ENCODE measurements around the gene ROGDI.

The ROGDI gene, protein sequence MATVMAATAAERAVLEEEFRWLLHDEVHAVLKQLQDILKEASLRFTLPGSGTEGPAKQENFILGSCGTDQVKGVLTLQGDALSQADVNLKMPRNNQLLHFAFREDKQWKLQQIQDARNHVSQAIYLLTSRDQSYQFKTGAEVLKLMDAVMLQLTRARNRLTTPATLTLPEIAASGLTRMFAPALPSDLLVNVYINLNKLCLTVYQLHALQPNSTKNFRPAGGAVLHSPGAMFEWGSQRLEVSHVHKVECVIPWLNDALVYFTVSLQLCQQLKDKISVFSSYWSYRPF

DNA sequence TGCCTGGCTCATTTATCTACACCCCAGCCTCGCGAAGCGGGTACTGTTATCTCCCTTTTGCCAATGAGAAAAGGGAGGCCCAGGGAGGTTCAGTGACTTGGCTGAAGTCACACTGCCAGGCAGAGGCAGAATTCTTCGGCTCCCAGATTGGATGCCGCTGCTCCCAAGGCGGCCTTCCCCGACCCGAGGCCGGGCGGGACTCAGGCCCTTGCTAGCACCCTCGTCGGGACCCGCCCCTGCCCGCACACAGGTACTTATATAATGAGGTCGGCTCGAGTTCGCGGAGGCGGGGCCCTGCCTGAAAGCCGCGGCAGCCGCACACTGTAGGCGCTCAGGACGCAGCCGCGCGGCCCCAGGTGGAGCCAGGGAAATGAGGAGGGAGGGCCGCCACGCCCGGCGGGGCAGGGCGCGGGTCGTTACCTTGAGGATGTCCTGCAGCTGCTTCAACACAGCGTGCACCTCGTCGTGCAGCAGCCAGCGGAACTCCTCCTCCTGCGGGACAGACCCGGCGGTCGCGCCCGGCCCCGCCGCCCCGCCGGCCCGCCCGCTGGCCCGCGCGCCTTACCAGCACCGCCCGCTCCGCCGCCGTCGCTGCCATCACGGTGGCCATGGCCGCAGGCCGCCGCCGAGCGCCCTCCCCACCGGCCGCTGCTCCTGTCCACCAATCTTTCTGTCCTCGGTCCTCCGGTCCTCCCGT, at the start of gene ROGDI:
Gene ROGDI (minus strand): TSS at position 672 of the 697 bp plus-strand sequence. CDS start 62 bp downstream, at position 610.
- Histone ChIP-seq H3K36me3 (ENCODE audit: control insufficient read depth, insufficient read depth, low read length) (peaks cover 11% of the 10 kb centered on the region), H3K9me3 (ENCODE audit: control insufficient read depth, insufficient read depth, low read length) (no peaks in the 10 kb centered on the region), H3K27ac (ENCODE audit: low read length) (no peak within 1 kb of the TSS), H3K27me3 (ENCODE audit: control insufficient read depth, insufficient read depth, low read length) (no peaks in the 10 kb centered on the region), H3K4me1 (ENCODE audit: control insufficient read depth, insufficient read depth, low read length) (peaks cover 2% of the 10 kb centered on the region; the same call in 1 of the 2 replicates), H3K4me3 (ENCODE audit: low read length) (peak within 1 kb of the TSS; percentile 93)
- no CpG with 5 or more reads among the region's 70 CpGs for WGBS (ENCODE audit: insufficient coverage, insufficient read length)
- DNase-seq (ENCODE audit: low read depth, low spot score): peak; percentile 70

DNA sequence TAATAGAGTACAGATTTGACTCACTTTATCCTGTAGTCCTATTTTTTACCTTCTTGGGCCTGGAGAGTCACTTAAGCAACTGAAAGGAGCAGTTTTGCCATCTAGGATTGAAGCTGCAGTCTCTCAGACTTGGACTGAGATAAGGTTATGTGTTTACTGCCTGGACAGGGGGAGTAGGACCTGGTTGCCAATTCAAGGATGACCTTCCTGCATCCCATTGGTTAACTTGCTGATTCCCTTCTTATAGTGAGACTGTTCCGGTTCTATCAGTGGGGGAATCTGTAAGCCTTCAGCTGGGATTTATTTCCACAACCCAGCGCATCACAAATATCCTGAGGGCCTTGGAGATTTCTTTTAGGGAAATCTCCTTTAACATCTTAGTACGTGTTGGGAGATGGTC, 47.8 kb upstream of the ROGDI start:
- no peaks in the 10 kb centered on the region for H3K4me1 ChIP-seq (ENCODE audit: control insufficient read depth, insufficient read depth, low read length)
- no peak overlapping the region for H3K4me3 ChIP-seq (ENCODE audit: low read length)
- no peak overlapping the region for H3K27ac ChIP-seq (ENCODE audit: low read length)
- no peak for DNase-seq (ENCODE audit: low read depth, low spot score)
- no CpG with 5 or more reads among the region's 3 CpGs for WGBS (ENCODE audit: insufficient coverage, insufficient read length)
- peaks cover 2% of the 10 kb centered on the region; the same call in 1 of the 2 replicates for H3K36me3 ChIP-seq (ENCODE audit: control insufficient read depth, insufficient read depth, low read length)
- no peaks in the 10 kb centered on the region for H3K9me3 ChIP-seq (ENCODE audit: control insufficient read depth, insufficient read depth, low read length)
- no peaks in the 10 kb centered on the region for H3K27me3 ChIP-seq (ENCODE audit: control insufficient read depth, insufficient read depth, low read length)

DNA sequence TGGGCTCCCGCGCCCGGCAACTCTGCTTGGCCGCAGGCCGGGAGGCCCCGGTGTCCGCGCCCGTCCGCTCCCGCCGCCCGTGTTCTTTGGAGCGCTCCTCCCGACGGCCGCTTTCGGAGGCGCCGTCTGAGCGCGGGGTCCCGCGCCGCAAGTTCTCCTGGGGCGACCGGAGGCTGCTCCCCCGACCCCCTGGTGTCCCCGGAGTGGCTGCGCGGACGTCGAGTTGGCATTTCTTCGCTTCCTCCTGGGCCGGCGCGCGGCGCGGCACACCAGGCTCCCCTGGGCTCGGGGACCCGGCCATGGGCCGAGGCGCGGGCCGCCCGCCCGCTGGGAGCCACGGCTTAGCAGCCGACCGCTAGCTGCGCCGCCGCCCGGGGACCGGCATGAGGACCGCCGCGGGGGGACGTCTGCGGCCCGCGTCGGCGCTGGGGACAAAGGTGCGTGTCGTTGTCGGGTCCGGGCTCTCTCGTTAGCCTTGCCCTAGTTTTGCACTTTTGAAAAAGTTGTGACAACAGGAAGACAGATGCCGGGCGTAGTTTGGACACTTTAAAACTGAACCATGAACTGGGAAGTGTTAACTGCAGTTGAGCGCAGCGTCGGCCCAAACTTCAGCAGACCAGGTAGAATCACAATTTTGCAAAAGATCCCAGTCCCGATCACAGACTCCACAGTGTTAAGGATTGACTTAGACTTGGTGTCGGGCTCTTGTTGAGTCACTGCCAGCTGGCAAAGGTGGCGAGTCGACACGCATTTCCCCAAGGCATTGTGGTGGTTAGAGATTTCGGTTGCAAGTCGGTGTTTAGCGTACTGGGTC, 45.5 kb upstream of the ROGDI start:
- no peak for DNase-seq (ENCODE audit: low read depth, low spot score)
- H3K9me3 ChIP-seq (ENCODE audit: control insufficient read depth, insufficient read depth, low read length): no peaks in the 10 kb centered on the region
- H3K4me1 ChIP-seq (ENCODE audit: control insufficient read depth, insufficient read depth, low read length): no peaks in the 10 kb centered on the region
- H3K36me3 ChIP-seq (ENCODE audit: control insufficient read depth, insufficient read depth, low read length): peaks cover 4% of the 10 kb centered on the region
- no peaks in the 10 kb centered on the region for H3K27me3 ChIP-seq (ENCODE audit: control insufficient read depth, insufficient read depth, low read length)
- WGBS (ENCODE audit: insufficient coverage, insufficient read length): no CpG with 5 or more reads among the region's 83 CpGs
- peak overlapping the region; percentile 57 for H3K4me3 ChIP-seq (ENCODE audit: low read length)
- no peak overlapping the region for H3K27ac ChIP-seq (ENCODE audit: low read length)

DNA sequence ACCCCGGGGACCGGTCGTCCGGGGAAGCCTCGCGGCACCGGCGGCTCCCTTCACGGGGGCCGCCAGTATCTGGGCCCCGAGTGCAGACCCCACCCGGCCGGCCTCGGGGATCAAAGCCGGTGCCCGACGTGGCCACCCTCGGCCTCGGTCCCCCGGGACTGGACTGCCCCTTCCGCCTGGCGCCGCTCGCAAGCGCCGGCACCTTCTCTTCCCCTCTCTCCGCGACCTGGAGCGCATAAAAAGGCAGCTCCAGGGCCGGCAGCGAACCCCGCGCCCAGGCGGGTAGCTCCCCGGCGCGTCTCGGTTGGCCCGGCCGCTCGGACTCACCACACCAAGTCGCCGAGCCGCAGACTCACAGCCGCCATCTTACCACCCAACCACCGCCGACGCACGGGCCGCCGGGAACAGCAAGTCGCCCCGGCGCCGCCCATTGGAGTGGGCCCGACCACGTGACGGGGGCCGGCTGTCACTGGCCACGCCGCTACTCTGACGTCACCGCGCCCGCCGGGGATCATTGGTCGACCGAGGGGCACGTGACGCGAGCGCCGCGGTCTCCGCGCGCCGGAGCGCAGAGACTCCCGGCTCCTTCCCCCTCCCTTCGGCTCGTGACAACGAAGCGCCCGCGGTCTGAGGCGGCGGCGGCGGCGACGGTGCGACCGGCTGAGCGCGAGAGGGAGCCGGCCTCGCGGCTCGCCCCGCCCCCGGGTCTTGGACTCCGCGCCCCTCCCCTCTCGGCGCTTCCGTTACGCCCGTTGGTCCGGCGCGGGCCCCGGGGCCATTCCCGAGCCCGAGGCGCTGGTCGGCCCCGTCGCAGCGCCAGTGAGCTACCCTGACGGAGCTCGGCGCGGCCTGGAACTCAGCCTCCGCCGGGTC, 44.7 kb upstream of the ROGDI start, which contains the start of the genes GLYR1 and UBN1:
Gene GLYR1 (minus strand): TSS at position 388 of the 873 bp plus-strand sequence. CDS start 23 bp downstream, at position 365.
Gene UBN1 (plus strand): TSS at position 581 of the 873 bp plus-strand sequence. CDS start 5,437 bp downstream, outside the sequence.
- WGBS (ENCODE audit: insufficient coverage, insufficient read length): no CpG with 5 or more reads among the region's 126 CpGs
- H3K27me3 ChIP-seq (ENCODE audit: control insufficient read depth, insufficient read depth, low read length): no peaks in the 10 kb centered on the region
- H3K4me3 ChIP-seq (ENCODE audit: low read length): peak within 1 kb of the TSS; percentile 76
- no peaks in the 10 kb centered on the region for H3K4me1 ChIP-seq (ENCODE audit: control insufficient read depth, insufficient read depth, low read length)
- DNase-seq (ENCODE audit: low read depth, low spot score): peak; percentile 87
- no peak within 1 kb of the TSS for H3K27ac ChIP-seq (ENCODE audit: low read length)
- H3K36me3 ChIP-seq (ENCODE audit: control insufficient read depth, insufficient read depth, low read length): peaks cover 5% of the 10 kb centered on the region
- H3K9me3 ChIP-seq (ENCODE audit: control insufficient read depth, insufficient read depth, low read length): no peaks in the 10 kb centered on the region

DNA sequence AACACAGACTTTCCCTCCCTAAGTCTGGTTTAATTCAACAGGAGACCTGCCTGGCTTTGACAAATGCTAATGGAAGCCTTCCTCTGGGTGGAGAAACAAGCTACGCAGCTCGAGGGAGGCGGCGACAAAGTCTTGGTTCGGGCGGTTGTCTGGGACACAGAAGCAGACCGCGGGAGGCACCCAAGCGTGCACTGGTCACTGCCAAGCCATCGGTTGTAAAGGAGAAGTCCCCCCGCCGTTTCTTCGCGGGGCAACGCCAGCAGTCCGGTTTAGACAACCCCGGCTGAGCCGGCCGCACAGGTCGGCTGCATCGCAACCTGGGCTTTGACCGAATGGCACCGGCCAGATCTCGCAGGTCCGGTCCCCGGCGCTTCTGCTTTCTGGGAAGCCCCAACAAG, 44.1 kb upstream of the ROGDI start:
- H3K4me3 ChIP-seq (ENCODE audit: low read length): peak overlapping the region; percentile 76
- no CpG with 5 or more reads among the region's 27 CpGs for WGBS (ENCODE audit: insufficient coverage, insufficient read length)
- no peaks in the 10 kb centered on the region for H3K9me3 ChIP-seq (ENCODE audit: control insufficient read depth, insufficient read depth, low read length)
- H3K27ac ChIP-seq (ENCODE audit: low read length): no peak overlapping the region
- peaks cover 7% of the 10 kb centered on the region for H3K36me3 ChIP-seq (ENCODE audit: control insufficient read depth, insufficient read depth, low read length)
- DNase-seq (ENCODE audit: low read depth, low spot score): no peak
- H3K27me3 ChIP-seq (ENCODE audit: control insufficient read depth, insufficient read depth, low read length): no peaks in the 10 kb centered on the region
- H3K4me1 ChIP-seq (ENCODE audit: control insufficient read depth, insufficient read depth, low read length): no peaks in the 10 kb centered on the region

DNA sequence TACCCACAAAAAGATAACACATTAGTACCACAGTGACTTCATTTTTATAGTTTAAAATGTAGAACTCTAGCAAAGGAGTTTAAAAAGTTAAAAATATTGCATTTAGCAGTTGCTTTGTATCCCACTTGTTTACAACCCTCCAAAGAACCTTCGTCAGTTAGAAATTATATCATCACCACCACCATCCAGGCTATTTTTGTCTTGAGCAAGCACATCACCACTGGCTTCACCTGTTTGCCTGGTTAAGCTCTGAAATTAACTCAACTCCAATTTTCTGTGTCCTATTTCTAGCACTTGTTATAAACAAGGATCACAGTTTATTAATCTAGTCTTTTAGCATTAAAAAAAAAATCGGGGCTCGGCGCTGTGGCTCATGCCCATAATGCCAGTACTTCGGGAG, 38.6 kb upstream of the ROGDI start:
- Histone ChIP-seq H3K4me3 (ENCODE audit: low read length) (no peak overlapping the region), H3K36me3 (ENCODE audit: control insufficient read depth, insufficient read depth, low read length) (peaks cover 21% of the 10 kb centered on the region; the same call in 1 of the 2 replicates)
- no CpG with 5 or more reads among the region's 5 CpGs for WGBS (ENCODE audit: insufficient coverage, insufficient read length)

DNA sequence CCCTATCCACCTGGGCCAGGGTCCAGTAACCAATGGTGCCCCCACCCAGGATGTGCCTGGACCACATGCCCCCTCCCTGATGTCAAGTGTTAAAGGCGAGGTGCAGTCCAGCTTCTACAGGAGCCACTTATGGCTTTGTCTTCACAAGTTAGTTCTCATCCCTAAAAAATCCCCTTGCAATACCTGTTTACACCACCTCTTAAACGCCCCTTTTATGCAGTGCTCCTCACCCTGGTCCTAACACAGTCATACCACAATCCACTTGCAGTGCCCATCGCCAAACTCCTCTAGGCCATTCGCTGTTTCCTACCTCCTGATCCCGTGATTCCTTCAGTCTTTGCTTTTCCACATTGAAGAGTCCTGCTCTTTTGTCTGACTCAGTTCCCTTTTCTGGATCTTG, 37.5 kb upstream of the ROGDI start:
- Histone ChIP-seq H3K4me3 (ENCODE audit: low read length) (no peak overlapping the region), H3K9me3 (ENCODE audit: control insufficient read depth, insufficient read depth, low read length) (no peaks in the 10 kb centered on the region), H3K27ac (ENCODE audit: low read length) (no peak overlapping the region), H3K27me3 (ENCODE audit: control insufficient read depth, insufficient read depth, low read length) (no peaks in the 10 kb centered on the region), H3K36me3 (ENCODE audit: control insufficient read depth, insufficient read depth, low read length) (peaks cover 23% of the 10 kb centered on the region; the same call in 1 of the 2 replicates), H3K4me1 (ENCODE audit: control insufficient read depth, insufficient read depth, low read length) (no peaks in the 10 kb centered on the region)
- no peak for DNase-seq (ENCODE audit: low read depth, low spot score)
- WGBS (ENCODE audit: insufficient coverage, insufficient read length): 100% methylated on average over 1 of the region's 5 CpGs

More for the DNA sequence above, 38.6 kb upstream of the ROGDI start:
- Histone ChIP-seq H3K27ac (ENCODE audit: low read length) (no peak overlapping the region), H3K27me3 (ENCODE audit: control insufficient read depth, insufficient read depth, low read length) (no peaks in the 10 kb centered on the region), H3K4me1 (ENCODE audit: control insufficient read depth, insufficient read depth, low read length) (no peaks in the 10 kb centered on the region), H3K9me3 (ENCODE audit: control insufficient read depth, insufficient read depth, low read length) (no peaks in the 10 kb centered on the region)
- no peak for DNase-seq (ENCODE audit: low read depth, low spot score)

DNA sequence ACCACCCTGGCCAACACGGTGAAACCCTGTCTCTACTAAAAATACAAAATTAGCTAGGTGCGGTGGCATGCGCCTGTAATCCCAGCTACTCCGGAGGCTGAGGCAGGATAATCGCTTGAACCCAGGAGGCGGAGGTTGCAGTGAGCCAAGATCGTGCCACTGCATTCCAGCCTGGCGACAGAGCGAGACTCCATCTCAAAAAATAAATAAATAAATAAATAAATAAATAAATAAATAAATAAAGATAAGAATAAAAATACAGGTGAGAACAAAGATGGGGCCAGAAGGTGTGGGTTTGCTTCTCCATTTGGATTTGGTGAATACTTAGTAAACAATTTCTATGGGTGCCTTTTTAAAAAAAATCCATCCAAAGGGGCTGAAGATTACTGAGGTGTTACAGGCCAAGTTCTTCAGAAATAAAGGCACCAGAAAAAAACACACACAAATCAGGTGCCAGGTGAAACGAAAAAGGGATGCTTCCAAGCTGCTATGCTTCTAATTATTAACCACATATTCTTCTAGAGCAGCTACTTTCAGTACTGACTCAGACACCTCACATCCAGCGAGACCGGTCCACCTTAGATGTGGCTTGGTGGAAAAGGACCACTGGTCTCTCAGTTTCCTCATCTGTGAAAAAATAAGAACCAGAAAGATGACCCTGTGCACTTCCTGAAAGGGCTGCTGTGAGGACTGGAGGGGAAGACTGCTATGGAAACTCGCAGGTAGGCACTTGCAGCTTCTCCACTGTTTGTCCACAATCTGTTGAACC, 35.5 kb upstream of the ROGDI start:
- DNase-seq (ENCODE audit: low read depth, low spot score): no peak
- H3K4me1 ChIP-seq (ENCODE audit: control insufficient read depth, insufficient read depth, low read length): no peaks in the 10 kb centered on the region
- peaks cover 18% of the 10 kb centered on the region; the same call in 1 of the 2 replicates for H3K36me3 ChIP-seq (ENCODE audit: control insufficient read depth, insufficient read depth, low read length)
- H3K27me3 ChIP-seq (ENCODE audit: control insufficient read depth, insufficient read depth, low read length): no peaks in the 10 kb centered on the region
- no peak overlapping the region for H3K4me3 ChIP-seq (ENCODE audit: low read length)
- H3K27ac ChIP-seq (ENCODE audit: low read length): no peak overlapping the region
- no peaks in the 10 kb centered on the region for H3K9me3 ChIP-seq (ENCODE audit: control insufficient read depth, insufficient read depth, low read length)
- no CpG with 5 or more reads among the region's 13 CpGs for WGBS (ENCODE audit: insufficient coverage, insufficient read length)

DNA sequence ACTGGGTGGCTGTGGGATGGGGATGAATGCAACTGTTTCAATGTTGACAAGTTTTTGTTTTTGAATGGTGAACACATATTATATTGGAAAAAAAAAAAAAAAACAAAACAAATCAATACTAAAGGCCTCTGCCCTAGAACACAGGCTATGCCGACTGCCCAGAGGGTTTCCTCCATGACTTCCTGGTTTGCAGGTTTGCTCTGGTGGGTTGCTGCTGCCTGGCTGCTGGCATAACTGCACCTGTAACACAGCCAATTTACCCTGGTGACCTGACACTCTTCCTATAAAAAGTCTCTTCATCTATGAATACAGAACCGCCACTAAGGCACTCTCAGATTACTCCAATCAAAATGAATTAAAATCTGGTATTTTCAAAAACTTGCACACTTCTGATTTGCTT, 34.3 kb upstream of the ROGDI start:
- H3K4me3 ChIP-seq (ENCODE audit: low read length): no peak overlapping the region
- H3K9me3 ChIP-seq (ENCODE audit: control insufficient read depth, insufficient read depth, low read length): no peaks in the 10 kb centered on the region
- WGBS (ENCODE audit: insufficient coverage, insufficient read length): no CpG with 5 or more reads among the region's 2 CpGs
- no peaks in the 10 kb centered on the region for H3K27me3 ChIP-seq (ENCODE audit: control insufficient read depth, insufficient read depth, low read length)
- no peaks in the 10 kb centered on the region for H3K4me1 ChIP-seq (ENCODE audit: control insufficient read depth, insufficient read depth, low read length)
- H3K36me3 ChIP-seq (ENCODE audit: control insufficient read depth, insufficient read depth, low read length): peaks cover 20% of the 10 kb centered on the region
- no peak for DNase-seq (ENCODE audit: low read depth, low spot score)
- no peak overlapping the region for H3K27ac ChIP-seq (ENCODE audit: low read length)
